Measurements from ENCODE around the gene NGDN. TPM values are rescaled to one million over a fixed set of nuclear protein-coding genes. Genes with fewer than 3 reads are reported as not detected.

NGDN gene
- total and polyA plus RNA-seq, 5 donors = 19.3 to 26.8 (median 22.1) TPM

DNA sequence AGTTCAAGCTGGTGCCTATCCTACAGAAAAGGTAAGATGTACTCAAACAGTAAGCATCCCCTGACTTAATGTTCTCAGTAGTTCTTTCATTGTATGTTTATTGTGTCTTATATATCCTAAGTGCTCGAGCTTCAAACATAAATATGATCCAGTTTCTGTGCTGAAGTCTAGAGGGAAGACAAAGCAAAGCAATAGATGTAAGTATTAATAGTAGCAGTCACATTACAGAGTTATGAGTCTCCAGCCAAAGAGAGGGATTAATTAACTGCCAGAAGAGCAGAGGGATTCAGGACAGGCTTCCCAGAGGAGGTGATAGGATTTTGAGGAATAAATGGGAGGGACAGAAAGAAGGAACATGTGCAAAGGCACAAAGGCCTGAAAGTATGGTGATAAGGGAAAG, 1.4 kb downstream of the NGDN start:
- Histone ChIP-seq H3K9me3 (ENCODE audit: control insufficient read depth, low read length) (no peaks in the 10 kb centered on the region), H3K4me3 (ENCODE audit: low read length) (no peak overlapping the region), H3K27ac (ENCODE audit: low read length) (no peak overlapping the region), H3K4me1 (ENCODE audit: control insufficient read depth, insufficient read depth, low read length) (no peaks in the 10 kb centered on the region), H3K27me3 (ENCODE audit: control insufficient read depth, insufficient read depth) (no peaks in the 10 kb centered on the region)
- no peak for ATAC-seq
- intact Hi-C loops (cut with DNase I) = no loop called here
- DNase-seq = no peak
- 91% methylated on average over 1 of the region's 1 CpG for WGBS

DNA sequence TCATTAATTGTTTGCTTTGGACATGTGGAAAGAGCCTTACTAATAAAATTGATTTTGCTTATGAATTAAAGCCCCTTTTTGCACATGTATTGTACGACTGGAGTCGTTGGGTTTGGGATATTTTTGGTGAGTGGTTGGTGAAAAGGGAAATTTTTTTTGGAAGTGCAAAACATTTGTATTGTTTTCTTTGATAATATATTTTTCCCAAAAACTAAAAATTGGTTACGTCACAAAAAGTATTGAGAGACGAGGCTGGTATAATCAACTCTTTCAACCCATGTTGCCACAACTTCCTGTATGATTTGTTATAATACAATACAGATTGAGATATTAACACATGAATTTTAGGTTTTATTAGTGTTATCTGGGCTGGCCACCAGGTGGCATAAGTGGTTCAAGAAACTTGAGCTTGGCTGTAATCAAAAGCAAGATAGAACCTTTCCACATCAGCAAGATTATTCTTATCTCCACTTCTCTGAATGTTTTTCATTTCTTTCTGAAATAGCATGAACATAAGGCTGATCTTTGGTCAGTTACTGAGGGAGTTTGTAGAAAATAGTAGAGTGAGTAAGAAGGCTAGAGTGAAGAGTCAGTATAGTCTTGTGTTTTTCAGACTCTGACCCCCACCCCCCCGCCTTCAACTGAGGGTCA, 8.7 kb downstream of the NGDN start:
- H3K9me3 ChIP-seq (ENCODE audit: control insufficient read depth, low read length) = no peaks in the 10 kb centered on the region
- H3K4me3 ChIP-seq (ENCODE audit: low read length) = no peak overlapping the region
- no peaks in the 10 kb centered on the region for H3K4me1 ChIP-seq (ENCODE audit: control insufficient read depth, insufficient read depth, low read length)
- DNase-seq (peak; percentile 38 to 74 (median 62)), ATAC-seq (peak; percentile 30 to 50)
- 36% methylated on average over 5 of the region's 5 CpGs for WGBS
- H3K27ac ChIP-seq (ENCODE audit: low read length) = no peak overlapping the region
- intact Hi-C loops (cut with DNase I) = loop anchor here in 2 of 4 donors (2.0 to 5.0 kb wide), 2 partner anchors 79 to 85 kb away; partner anchors contain the start of gene THTPA (in 1 of the 2)
- no peaks in the 10 kb centered on the region for H3K27me3 ChIP-seq (ENCODE audit: control insufficient read depth, insufficient read depth)

DNA sequence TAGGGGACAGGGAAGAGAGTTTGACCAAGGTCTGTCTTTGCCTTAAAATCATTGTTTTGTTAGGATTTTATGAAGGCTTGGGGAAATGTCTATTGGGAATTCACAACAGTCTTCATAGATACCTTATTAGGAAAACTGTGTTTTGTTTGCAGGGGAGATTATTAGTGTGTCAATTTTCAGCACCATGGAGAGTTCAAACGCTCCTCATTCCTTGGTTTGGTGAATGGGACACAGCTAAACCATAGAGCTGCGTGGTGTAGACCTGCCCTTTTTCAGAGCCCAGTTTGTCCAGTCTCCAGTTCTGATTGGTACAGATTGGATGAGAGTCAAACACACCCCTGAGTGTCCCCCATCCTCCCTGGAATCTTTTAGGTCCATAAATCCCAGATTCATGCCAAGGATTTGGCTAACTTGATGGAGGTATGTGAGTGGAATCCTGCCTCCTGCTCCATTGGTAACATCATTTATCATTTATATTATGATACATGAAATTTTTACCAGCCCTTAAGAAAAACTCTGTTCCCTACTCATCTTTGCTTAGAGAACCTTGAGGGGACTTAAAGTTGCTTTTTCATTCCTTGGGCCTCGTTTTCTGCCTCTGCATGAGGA, 12.0 kb downstream of the NGDN start:
- no peak for DNase-seq
- ATAC-seq = no peak
- H3K27me3 ChIP-seq (ENCODE audit: control insufficient read depth, insufficient read depth) = no peaks in the 10 kb centered on the region
- no peaks in the 10 kb centered on the region for H3K9me3 ChIP-seq (ENCODE audit: control insufficient read depth, low read length)
- no peak overlapping the region for H3K4me3 ChIP-seq (ENCODE audit: low read length)
- WGBS = 57% methylated on average over 3 of the region's 3 CpGs
- no peaks in the 10 kb centered on the region for H3K4me1 ChIP-seq (ENCODE audit: control insufficient read depth, insufficient read depth, low read length)
- intact Hi-C loops (cut with DNase I) = no loop called here
- no peak overlapping the region for H3K27ac ChIP-seq (ENCODE audit: low read length)

DNA sequence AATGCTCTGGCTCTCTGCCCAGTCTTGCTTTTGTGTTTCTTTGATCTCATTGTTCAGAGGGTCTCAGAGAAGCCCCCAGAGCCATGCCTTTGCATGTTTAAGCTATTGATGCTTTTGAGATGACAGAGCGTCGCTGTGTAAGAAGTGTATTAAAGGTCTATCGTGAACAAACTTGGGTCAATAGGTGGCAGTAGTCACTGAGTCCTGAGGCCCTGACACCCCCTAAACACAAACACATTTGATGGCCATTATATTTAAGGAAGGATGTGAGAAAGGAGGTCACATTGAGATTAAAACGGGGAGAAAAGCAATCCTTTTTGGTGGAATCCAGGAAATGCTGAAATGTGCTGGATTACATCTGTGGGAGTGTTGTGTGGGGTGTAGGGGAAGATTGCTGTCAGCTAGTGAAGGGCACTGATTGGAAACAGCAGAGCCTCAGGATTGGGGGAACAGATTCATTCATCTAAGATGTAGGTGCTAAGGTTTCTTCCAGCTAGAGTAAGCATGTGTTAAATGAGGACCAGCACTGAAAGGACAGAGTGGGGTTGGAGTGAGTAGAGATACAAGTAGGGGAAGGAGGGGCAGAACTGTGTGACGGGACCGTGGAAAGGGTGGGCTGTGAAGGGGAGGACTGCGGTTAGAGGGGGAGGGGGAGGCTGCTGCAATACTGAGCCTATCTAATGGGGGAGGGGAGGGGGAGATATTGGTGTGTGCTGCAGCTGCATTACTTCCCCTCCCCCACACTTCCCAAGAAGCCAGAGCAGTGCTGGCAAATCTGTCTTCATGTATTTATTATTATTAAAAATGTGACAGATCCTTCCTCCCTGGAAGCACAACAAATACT, 12.7 kb downstream of the NGDN start:
- ATAC-seq (no peak), DNase-seq (no peak)
- Histone ChIP-seq H3K4me1 (ENCODE audit: control insufficient read depth, insufficient read depth, low read length) (no peaks in the 10 kb centered on the region), H3K27me3 (ENCODE audit: control insufficient read depth, insufficient read depth) (no peaks in the 10 kb centered on the region), H3K9me3 (ENCODE audit: control insufficient read depth, low read length) (no peaks in the 10 kb centered on the region), H3K27ac (ENCODE audit: low read length) (no peak overlapping the region), H3K4me3 (ENCODE audit: low read length) (no peak overlapping the region)
- 49% methylated on average over 7 of the region's 7 CpGs for WGBS
- intact Hi-C loops (cut with DNase I) = no loop called here

DNA sequence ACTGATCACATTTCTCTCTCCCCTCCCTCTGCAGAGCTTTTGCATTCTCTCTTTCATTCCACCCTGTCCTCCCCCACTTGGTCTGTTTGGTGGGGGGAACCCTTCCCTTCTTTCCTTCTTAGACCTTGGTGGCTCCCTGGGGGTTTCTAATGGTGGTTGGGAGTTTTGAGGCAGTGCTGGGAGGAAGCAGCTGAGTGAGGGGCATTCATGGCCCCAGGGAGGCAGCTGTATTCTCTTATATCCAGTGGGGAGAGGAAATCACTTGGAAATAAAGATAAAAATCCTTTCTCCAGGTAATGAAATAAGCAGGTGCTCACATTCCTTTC, 13.3 kb downstream of the NGDN start:
- no peak for DNase-seq
- H3K27me3 ChIP-seq (ENCODE audit: control insufficient read depth, insufficient read depth) = no peaks in the 10 kb centered on the region
- no peaks in the 10 kb centered on the region for H3K9me3 ChIP-seq (ENCODE audit: control insufficient read depth, low read length)
- no peak for ATAC-seq
- H3K27ac ChIP-seq (ENCODE audit: low read length) = no peak overlapping the region
- H3K4me3 ChIP-seq (ENCODE audit: low read length) = no peak overlapping the region
- no peaks in the 10 kb centered on the region for H3K4me1 ChIP-seq (ENCODE audit: control insufficient read depth, insufficient read depth, low read length)
- intact Hi-C loops (cut with DNase I) = no loop called here

DNA sequence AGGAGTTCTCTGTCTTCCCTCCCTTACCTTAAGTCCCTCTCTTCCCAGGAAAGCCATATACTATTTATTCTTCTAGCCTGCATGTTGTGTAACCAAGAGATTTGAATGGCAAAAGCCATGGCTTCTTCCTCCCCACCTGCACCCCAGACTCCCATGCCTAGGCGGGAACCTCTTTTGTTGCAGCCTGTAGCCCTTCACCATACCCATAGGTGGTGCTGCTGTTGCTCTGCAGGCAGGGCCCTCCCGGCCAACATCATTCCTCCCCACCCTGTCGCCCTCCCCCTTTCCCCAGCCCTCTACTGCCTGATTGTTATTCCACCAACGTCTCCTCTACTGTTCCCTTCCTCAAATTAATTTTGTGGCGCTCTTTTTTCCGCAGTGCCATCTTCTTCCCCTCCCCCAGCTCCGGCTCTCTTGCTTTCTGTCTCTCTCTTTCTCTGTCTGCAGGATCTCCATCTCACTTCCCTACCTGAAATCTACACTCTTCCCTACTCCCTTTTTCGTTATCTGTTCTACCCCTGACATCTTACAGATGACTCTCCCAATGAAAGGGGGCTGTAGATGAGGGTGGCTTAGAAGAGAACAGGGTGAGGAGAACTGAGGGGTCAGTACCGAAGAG, 13.8 kb downstream of the NGDN start:
- ATAC-seq = no peak
- intact Hi-C loops (cut with DNase I) = no loop called here

DNA sequence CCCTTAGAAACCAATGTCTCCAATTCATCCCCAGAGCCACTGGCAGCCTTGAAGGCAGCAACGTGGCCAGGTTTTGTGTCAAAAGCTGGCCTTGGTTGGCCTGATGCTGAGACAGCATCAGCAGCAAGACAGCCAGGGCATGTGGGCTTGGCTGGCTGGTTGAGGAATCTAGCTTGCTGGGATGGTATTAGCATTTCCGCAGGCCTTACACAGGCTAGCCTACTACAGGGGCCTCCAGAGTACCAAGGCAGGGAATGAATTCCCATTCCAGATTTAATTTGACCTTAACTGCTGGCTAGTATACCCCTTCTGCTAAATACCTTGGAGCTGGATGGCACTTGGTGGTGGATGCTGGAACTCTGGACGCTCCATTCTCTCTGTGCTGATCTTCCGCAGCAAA, 15.8 kb downstream of the NGDN start:
- Histone ChIP-seq H3K27me3 (ENCODE audit: control insufficient read depth, insufficient read depth) (no peaks in the 10 kb centered on the region), H3K4me3 (ENCODE audit: low read length) (no peak overlapping the region), H3K4me1 (ENCODE audit: control insufficient read depth, insufficient read depth, low read length) (no peaks in the 10 kb centered on the region), H3K27ac (ENCODE audit: low read length) (no peak overlapping the region), H3K9me3 (ENCODE audit: control insufficient read depth, low read length) (no peaks in the 10 kb centered on the region)
- intact Hi-C loops (cut with DNase I) = no loop called here
- ATAC-seq (no peak), DNase-seq (no peak)
- 83% methylated on average over 4 of the region's 4 CpGs for WGBS

More for the DNA sequence above, 13.8 kb downstream of the NGDN start:
- DNase-seq = no peak
- Histone ChIP-seq H3K4me1 (ENCODE audit: control insufficient read depth, insufficient read depth, low read length) (no peaks in the 10 kb centered on the region), H3K4me3 (ENCODE audit: low read length) (no peak overlapping the region), H3K27ac (ENCODE audit: low read length) (no peak overlapping the region), H3K27me3 (ENCODE audit: control insufficient read depth, insufficient read depth) (no peaks in the 10 kb centered on the region), H3K9me3 (ENCODE audit: control insufficient read depth, low read length) (no peaks in the 10 kb centered on the region)
- 47% methylated on average over 9 of the region's 9 CpGs for whole genome bisulfite sequencing

DNA sequence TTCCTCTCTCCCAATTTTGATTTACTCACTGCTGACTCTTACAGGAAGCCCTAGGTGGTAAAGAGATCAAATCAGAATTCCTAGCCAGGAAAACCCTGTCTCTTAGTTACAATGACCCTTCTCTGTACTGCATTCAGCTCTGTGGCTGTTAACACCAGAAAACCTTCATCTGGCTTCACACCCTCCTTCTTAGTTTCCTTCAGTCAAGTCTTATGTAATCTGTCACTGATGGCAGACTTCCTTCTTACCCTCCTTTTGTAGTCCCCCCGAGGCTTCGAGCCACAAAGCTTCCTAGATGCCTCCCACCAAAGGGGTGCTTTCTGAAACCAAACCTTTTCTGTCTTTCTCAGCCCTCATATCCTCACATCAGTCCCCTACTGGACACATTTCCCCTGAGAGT, 16.5 kb downstream of the NGDN start:
- Histone ChIP-seq H3K27ac (ENCODE audit: low read length) (no peak overlapping the region), H3K27me3 (ENCODE audit: control insufficient read depth, insufficient read depth) (no peaks in the 10 kb centered on the region), H3K4me3 (ENCODE audit: low read length) (no peak overlapping the region), H3K9me3 (ENCODE audit: control insufficient read depth, low read length) (no peaks in the 10 kb centered on the region), H3K4me1 (ENCODE audit: control insufficient read depth, insufficient read depth, low read length) (no peaks in the 10 kb centered on the region)
- WGBS = 72% methylated on average over 2 of the region's 2 CpGs
- intact Hi-C loops (cut with DNase I) = no loop called here
- DNase-seq (no peak), ATAC-seq (no peak)

DNA sequence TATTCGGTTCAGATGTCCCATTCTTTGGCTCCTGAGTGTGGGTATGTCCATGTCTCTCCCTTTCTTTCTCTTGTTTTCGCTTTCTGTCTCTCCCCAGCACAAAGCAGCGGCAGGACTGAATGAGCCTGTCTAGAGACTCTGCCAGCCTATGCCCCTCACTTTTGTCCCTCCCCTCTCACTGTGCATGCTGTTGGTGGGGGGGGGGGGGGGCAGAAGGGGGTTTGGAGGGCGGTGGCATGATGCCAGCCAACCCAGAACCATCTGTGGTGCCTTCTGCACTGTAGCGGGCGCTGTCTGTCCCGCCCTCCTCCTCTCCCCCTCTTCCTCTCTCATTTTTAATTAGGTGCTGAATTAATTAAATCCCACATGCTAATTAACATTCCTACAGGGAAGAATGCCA, 17.7 kb downstream of the NGDN start:
- DNase-seq (no peak), ATAC-seq (no peak)
- intact Hi-C loops (cut with DNase I) = no loop called here
- Histone ChIP-seq H3K27me3 (ENCODE audit: control insufficient read depth, insufficient read depth) (no peaks in the 10 kb centered on the region), H3K9me3 (ENCODE audit: control insufficient read depth, low read length) (no peaks in the 10 kb centered on the region), H3K4me3 (ENCODE audit: low read length) (no peak overlapping the region), H3K4me1 (ENCODE audit: control insufficient read depth, insufficient read depth, low read length) (no peaks in the 10 kb centered on the region), H3K27ac (ENCODE audit: low read length) (no peak overlapping the region)
- WGBS = 82% methylated on average over 7 of the region's 7 CpGs

DNA sequence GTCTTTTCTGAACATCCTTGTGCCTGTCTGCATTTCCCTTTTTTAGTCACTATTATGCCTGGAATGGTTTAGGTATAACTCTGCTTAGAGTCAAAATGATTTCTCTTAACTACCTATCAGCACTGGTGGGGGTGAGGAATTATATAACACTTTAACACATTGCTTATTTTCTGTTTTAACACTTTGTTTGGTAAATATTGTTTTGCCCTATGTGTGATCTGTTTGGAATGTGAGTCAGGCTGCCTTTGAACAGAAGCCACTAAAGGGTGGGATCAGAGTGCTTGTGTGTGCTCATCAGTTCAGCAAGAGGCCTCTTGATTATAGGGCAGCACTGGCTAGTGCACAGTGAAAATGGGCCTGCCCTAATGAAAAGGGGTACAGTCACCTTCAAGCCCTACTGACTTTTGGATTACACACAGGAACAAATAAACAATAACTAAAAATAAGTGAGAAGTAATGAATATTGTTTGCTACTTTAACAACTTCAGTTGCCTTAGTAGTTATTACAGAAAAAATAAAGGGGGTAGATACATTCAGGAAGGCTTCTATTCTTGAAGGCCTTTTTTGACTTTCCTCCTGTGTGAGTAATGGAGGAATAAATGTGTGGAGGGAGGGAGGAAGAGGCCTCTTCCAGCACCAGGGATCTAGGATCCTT, 23.2 kb downstream of the NGDN start:
- intact Hi-C loops (cut with DNase I) = no loop called here
- H3K27me3 ChIP-seq (ENCODE audit: control insufficient read depth, insufficient read depth) = no peaks in the 10 kb centered on the region
- no peak overlapping the region for H3K4me3 ChIP-seq (ENCODE audit: low read length)
- H3K9me3 ChIP-seq (ENCODE audit: control insufficient read depth, low read length) = no peaks in the 10 kb centered on the region
- DNase-seq (no peak), ATAC-seq (no peak)
- H3K27ac ChIP-seq (ENCODE audit: low read length) = no peak overlapping the region
- H3K4me1 ChIP-seq (ENCODE audit: control insufficient read depth, insufficient read depth, low read length) = no peaks in the 10 kb centered on the region

DNA sequence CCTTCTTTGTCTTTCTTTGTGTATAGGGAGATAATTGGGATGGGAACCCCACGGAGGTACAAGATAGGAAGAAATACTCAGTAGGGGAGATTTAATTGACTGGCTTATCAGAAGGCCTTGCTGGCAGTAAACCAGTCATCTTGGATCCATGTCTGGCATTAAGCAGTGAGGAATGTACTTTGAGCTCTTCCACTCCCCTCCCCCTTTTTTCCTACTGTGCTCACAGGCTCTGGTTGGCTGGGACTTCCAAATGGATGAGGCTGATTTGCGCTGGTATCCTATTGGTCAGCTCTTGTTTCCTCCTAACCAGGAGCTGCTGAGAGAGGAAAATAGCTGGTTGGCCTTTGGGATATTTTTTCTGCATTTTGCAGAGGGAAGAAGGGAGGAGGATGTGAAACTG, 24.7 kb downstream of the NGDN start:
- ATAC-seq (peak; percentile 54 to 73), DNase-seq (no peak)
- Histone ChIP-seq H3K9me3 (ENCODE audit: control insufficient read depth, low read length) (no peaks in the 10 kb centered on the region), H3K27me3 (ENCODE audit: control insufficient read depth, insufficient read depth) (no peaks in the 10 kb centered on the region), H3K27ac (ENCODE audit: low read length) (no peak overlapping the region), H3K4me1 (ENCODE audit: control insufficient read depth, insufficient read depth, low read length) (no peaks in the 10 kb centered on the region), H3K4me3 (ENCODE audit: low read length) (no peak overlapping the region)
- WGBS = 43% methylated on average over 2 of the region's 2 CpGs
- intact Hi-C loops (cut with DNase I) = no loop called here

All from right cardiac atrium (tissue), 5 donors.